C4-2B (cell line): ENCODE results near the gene CAD.

Experiments
- ZFX ChIP-seq: fragments of 450-650 bp; IDR thresholded peaks from 2 replicates; pipeline ENCODE4 v1.6.1; 2017
- TF ChIP-seq, protein P1 (sequence below): fragments of 450-650 bp; conservative IDR thresholded peaks from 2 replicates; pipeline ENCODE4 v1.5.1; 2017; ENCODE audit warnings: mild to moderate bottlenecking

DNA sequence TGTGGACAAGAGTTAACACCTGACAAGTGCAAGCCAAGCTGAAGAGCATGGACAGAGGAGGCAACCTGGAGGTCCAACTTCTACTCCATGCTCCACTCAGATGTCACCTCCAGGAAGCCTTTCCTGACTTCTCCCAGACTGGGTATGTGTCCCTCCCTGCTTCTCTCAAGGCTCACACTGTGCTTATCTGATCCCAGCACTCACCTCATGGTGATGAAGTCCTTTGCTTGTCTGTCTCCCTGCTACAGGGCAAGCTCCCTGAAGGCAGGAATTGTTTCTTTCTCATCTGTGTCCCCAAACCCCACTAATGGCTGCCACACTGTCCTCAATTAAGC is 48.3 kb downstream of the CAD start:
- TF ChIP-seq, protein P1, sequence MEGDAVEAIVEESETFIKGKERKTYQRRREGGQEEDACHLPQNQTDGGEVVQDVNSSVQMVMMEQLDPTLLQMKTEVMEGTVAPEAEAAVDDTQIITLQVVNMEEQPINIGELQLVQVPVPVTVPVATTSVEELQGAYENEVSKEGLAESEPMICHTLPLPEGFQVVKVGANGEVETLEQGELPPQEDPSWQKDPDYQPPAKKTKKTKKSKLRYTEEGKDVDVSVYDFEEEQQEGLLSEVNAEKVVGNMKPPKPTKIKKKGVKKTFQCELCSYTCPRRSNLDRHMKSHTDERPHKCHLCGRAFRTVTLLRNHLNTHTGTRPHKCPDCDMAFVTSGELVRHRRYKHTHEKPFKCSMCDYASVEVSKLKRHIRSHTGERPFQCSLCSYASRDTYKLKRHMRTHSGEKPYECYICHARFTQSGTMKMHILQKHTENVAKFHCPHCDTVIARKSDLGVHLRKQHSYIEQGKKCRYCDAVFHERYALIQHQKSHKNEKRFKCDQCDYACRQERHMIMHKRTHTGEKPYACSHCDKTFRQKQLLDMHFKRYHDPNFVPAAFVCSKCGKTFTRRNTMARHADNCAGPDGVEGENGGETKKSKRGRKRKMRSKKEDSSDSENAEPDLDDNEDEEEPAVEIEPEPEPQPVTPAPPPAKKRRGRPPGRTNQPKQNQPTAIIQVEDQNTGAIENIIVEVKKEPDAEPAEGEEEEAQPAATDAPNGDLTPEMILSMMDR: no peak
- no peak for TF ChIP-seq ZFX
